SIG-M5 (cell line): Measurements from ENCODE around the gene PARL.

Source experiments
- DNase-seq: peaks from one replicate; lab custom pipeline; 2025; lab: John Stamatoyannopoulos, UW

PARL gene

DNA sequence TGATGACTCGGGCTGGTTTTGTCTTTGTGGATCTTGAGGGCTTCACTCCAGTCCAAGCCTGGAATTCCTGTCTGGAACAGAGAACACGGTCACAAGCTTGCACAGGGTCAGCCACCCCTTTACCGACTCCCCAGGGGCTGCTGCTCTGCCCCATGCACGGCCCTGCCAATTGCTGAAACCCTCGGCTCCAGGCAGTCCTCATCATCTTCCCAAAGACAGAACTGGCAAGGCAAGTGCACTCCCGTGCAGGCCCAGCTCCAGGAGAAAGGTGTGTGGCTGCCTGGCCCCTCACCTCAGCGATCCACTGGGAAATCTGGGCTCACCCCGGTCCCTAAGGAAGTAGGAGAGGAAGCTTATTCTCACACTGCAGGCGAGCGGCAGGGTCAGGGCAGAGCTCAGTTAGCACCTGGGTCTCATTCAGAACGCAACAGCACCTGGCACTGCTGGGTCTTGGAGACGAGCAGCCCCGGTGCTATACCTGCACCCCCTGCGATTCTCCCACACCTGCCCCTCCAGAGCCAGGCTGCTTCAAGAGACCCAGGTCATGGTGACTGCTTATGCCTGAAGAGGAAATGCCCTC lies 66.5 kb downstream of the PARL start:
- DNase-seq = no peak

DNA sequence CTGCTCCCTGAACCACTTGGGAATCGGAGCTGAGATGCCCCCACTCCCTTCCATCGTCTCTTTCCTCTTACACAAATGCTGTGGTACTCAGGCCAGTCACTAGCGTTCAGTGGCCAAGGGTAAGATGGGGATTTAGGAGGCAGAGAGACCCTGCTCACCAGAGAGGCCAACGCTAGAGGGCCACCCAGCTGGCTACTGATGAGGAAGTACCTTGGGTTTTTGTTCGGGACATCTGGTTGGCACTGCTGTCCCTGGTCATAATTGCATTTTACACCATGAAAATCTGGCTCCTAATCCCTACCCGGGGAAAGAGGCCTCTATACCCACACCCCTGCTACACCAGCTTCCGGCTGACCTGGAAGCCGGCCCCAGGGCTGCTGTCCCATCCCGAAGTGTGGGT lies 67.0 kb downstream of the PARL start:
- no peak for DNase-seq

DNA sequence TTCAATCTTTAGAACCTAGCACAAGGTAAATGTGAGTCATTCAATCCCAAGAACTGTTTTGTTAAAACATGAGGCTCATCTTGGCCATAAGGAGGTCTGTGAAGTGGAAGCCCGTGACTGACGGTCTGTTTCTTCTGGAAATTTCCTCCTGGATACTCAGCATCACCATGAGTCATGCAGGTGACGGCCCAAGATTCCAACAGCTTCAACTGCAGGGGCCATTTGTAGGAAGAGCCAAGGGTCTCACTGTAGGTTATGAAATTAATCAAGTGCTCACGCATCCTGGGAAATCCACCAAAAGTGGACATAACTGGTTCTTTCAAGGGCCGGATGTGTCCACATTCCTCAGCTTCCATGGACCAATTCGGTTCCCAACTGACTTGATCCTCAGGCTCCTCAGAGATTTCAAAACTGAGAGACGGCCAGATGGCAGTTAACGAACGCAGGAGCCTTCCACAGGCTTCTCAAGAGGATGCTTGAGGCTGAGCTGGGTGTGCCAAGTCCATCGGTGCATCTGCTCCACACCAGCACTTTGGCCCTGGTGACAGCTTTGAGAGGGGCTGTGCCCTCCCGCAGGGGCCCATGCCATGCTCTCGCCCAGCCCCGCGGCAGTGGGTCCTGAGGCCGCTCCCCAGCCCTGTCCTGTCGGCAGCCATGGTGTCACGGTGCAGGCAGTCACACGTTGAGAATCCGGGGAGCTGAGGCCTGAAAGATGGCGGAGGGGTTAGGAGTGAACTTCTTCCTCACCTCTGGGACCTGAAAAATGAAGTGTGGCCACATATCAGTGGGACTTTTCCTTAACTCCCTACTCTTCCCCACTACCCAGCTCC lies 67.8 kb downstream of the PARL start:
- no peak for DNase-seq

DNA sequence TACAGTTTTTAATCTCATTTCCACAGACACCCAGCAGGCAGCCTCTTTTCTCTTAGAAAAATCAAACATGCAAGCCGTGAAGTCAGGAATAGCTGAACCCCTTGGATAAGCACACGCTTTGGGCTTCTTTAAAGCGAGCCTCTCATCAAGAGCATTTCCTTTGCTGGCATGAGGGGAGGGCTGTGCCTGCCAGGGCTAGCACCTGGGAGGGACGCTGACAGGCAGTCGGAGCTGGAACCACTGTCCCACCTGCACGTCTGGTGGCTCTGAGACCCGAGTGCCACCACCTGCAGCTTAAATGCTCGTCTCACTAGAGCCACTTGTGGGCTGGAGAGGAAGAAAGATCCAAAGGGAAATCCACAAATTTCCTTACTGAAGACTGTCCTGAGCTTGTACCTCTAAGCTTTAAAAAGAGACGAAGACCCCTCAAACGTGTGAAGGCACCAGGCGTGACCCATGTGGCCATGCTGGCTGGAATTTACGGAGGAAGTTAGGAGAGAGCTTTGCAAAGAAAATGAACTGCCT lies 68.7 kb downstream of the PARL start:
- DNase-seq = no peak

DNA sequence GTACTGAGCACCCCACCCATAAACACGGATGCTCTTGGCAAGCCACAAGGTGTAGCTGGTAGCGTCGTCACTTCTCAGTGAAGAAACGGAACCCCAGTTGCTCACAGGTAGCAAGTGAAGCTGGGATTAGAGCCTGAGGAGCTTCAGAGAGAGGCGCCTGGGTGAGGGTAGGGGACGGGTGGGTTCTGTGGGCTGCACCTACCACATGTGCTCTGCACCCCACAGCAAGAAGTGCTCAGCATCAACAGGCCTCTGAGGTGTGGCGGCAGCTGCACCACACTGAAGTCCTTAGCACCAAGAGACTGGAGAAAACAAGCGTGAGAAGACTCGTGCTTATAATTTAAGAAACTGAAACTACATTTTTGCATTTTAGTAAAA lies 69.1 kb downstream of the PARL start:
- no peak for DNase-seq

DNA sequence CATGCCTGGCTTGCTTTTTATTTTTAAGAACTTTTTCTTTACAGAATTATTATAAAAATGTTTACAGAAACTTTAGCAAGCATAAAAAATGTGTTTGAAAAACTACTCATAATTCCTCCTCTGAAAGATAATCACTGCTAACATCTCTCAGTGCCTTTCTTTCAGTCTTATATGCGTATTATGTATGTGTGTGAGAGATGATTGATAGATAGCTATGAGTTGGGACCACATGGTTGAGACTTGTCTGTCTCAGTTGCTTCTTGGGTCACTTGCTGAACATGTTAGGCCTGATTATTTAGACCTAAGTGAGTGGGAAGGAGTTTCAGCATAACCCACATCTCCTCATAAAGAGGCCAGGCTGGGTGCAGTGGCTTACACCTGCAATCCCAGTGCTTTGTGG lies 70.4 kb downstream of the PARL start:
- DNase-seq = no peak

DNA sequence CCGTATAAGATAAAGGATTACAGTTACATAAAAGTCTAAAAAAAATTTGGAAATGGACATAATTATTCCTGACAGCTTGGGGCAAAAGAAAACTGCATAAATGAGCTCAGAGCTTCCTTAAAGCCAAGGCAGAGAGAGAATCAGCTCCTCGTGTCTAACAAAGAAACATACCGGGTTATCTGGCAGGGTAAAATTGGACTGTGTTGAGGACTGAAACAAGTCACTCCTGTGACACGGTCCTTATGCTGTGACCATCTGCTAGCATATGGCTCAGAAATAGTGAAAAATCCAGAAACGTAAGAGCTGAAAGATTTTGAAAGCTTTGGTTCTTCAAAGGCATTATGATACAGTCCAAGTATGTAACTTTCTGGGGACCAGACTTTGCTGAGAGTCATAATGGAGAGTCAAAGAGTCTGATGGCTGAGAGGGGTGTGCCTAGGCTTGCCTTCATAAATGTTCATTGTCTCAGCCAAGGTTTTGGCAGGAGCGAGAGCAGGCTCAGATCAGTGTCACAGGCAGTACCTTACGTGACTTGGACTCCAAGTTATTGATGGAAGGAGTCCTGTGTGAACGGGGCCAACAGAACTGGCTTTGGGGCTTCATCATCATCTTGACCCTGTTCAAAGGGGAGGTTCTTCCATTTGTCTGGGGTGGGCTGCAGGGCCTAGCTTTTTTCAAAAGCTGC lies 71.8 kb downstream of the PARL start:
- no peak for DNase-seq

DNA sequence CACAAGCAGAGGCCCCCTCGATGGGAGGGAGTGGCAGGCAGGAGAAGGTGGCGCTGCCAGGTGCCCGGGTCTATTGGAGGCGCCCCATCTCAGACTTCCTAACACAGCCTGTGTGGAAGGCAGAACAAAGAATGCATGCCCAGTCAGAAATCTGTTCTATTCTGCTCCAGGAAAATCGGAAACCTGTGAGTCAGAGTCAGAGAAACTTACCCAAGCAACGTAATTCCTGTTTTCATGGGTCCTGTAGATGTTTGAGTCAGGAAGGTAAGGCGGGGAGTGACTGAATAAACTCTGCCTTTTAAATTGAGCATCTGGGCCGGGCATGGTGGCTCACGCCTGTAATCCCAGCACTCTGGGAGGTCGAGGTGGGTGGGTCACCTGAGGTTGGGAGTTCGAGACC lies 73.0 kb downstream of the PARL start:
- no peak for DNase-seq

DNA sequence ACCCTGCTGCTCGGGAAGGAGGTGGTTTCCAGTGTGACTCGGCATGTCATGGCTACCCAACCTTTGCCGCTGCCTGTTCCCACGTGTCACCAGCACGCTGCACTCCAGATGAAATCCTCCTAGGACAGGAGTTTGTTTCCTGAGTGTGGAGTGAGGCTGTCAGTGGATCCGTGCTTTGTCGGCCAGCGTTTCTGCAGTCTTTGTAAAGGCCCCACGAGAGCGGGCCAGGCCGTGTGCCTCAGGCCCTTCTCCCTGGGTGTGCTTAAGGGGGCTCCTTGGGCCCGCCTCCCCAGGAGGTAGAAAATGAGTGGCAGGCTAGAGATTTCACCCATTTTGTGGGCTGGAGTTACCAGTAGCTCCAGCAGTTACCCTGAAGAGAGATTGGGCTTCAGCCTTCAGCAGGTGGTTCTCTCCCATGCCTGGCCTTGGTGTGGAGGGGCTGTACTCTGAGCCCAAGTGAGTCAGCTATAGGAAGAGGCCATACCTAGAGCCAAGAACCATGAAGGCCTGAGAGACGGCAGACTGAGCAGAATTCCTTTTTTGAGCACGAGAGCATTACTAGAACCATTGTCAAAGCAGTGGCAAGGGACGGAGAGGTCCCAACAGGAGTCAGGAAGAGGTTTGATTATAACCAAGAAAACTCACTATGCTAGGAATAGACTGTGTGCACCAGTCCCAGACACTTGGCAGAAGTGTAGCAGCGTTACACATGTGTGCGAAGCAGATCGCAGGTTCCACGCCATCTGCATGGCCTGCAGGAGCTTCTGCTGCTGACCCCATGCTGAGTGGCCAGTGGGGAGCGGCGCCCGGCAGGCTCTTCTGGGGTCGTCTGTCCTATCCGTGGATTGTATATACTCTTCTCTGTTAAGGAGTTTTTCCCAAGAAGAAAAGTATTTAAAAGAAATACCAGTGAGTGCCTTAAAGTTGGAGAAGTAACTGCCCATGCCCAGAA lies 73.8 kb downstream of the PARL start:
- no peak for DNase-seq

DNA sequence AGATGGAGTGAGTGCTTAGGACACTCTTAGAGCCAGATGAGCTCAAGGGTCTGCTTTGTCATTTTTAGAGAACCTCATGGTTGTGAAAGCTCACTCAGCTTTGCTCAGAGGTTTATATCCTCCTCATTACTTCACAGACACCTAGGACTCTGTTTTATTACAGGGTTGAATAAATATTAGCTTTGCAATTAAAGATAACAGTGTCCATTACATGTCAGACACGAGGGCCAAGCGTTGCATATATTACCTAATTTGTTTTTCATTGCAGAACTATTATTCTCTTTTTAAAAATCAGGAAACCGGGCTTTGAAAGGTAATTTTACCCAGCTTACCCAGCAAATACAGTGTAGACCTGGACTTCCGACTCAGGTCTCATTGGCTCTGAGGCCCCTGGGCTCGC lies 75.4 kb downstream of the PARL start:
- no peak for DNase-seq

DNA sequence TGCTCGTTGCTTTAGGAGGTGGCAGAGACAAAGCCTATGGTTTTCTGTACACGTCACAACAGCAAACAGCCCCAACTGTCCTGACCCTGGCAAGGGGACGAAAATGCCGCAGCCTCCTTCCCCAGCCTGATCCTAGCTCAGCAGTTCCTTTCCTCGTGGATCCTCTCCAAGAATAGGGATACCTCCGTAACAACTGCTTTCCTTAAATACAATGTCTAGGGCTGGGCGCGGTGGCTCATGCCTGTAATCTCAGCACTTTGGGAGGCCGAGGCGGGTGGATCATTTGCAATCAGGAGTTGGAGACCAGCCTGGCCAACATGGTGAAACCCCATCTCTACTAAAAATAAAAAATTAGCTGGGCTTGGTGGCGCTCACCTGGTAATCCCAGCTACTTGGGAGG lies 76.3 kb downstream of the PARL start:
- no peak for DNase-seq

DNA sequence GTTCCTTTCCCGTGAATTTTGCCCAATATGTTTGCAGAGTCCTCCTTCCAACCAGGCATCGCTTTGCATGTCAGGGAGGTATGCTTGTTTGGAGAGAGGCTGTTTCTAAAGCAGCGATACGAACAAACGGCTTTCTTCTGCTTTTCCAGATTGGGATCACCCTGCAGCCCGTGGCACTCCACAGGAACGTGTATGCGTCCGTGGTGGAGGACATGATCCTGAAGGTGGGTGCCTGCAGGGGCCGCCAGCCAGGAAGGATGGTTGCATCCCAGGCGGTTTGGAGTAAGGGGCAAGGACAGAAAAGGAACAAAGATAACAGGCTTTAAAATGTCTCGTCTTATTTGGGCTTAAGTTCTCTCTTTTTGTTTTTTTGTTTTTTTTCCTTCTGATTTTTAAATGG lies 76.8 kb downstream of the PARL start:
- DNase-seq = no peak

DNA sequence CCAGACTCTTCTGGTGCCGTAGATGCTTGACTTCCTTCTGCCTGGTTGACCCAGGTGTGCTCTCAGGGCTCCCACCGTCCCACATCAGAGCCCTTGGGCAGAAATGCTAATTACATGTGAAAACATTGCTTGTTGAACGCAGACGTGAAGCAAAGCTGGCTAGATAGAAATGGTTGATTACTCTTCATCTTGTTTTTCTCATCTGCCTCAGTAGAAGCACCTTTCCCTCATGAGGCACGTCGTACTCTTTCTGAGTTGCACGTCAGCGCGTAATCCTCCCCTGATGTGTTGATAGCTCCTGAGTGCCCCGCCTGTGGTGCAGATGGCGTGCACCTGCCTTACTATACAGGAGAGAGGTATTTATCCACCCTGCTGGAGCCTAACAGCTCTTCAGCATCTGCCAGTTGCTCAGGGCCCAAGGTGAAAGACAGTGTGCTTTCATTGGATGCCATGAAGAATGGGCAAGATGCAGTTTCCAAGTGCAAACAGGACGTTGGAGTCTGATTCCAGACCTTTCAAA lies 77.4 kb downstream of the PARL start:
- no peak for DNase-seq

DNA sequence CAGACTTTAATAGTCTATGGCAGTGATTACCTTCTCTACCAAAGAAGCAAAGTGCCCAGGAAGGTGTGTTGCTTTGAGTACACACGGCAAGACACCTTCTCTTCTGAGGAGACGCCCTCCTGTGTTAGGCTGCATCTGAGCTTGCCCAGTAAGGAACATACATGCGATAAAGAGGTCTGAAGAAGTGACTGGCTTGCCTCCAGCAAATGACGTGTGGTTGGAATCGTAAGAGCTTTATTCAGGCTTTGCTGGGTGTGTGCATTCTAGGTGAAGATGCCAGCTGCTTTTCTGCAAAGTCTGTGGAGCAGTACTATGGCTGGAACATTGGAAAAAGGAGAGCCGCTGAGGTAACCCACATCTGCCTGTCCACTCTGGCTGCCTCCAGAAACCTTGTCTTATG lies 81.7 kb downstream of the PARL start:
- no peak for DNase-seq

DNA sequence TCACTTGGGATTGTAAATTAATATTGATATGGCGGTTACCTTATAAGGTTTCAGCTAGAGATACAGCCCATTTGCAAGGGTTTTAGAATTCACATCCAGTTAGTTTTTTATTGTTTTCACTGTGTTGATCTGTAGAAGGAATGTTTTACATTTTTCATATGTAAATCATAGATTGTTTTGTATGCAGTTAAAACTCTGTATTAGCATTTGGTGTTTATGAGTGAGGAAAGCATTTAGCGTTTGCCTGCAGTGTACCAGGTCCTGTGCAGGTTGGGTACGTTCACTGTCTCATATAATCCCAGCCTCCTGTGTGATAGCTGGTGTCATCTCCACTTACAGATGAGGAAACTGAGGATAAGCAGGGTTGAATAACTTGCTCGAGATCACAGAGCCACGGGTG lies 83.1 kb downstream of the PARL start:
- no peak for DNase-seq

DNA sequence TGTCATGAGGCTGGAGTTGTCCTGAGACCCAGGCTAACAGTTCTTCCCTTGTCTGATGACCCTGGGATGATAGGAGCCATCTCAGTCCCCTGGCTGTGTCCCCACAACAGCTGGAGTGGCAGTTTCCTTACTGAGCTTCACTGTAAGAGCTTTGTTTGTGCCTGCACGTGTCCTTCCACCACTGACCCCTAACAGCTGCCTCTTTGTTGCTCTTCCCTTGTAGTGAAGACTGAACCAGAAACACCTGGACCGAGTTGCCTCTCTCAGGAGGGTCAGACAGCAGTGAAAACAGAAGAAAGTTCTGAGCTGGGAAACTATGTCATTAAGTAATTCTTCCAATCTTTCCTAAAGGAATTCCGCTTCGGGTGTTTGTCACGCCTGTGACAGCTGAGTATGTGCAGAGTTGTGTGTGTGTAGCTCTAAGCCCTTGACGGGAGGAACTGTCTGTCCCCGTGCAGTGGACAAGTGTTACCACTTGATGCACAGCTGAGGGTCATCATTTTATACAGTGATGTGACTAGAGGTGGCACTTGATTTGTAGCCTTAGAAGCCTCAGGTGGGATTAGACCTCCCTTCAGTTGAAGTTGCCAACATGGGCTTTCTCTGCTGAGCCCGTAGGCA lies 84.3 kb downstream of the PARL start:
- DNase-seq = no peak

DNA sequence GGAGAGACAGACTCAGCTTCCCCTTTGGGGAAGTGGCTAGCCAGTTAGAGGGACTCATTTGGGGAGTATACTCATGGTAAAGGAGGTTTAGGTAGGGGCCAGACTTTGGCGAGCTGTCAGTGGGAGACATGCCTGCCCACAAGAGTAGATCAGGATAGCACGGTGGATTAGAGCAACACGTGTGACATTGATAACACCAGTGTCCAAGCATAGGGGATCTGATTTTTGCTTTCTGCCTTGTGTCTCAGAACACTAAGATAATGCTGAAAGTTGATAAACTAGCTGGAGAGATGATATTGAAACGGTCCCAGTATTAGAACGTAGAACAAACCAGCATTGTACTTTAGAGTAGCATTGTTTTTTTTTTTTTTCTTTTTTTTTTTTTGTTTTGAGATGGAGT lies 85.2 kb downstream of the PARL start:
- no peak for DNase-seq

DNA sequence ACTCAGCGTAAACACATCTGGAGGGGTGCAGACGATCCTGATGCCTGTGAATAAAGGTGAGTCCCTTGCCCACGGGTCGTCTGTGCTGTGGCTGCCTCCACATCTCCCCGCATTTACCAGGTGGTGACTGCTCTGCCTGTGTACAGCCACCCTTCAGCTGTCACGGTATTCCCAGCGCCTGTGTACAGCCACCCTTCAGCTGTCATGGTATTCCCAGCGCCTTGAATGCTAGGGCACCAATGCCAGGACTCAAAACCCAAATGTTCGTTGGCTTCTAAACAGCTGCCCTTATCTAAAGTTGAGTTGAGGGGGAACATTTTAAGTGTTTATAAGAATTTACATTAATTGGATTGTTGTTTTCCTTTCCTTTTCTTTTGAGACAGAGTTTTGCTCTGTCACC lies 86.7 kb downstream of the PARL start:
- DNase-seq = no peak

DNA sequence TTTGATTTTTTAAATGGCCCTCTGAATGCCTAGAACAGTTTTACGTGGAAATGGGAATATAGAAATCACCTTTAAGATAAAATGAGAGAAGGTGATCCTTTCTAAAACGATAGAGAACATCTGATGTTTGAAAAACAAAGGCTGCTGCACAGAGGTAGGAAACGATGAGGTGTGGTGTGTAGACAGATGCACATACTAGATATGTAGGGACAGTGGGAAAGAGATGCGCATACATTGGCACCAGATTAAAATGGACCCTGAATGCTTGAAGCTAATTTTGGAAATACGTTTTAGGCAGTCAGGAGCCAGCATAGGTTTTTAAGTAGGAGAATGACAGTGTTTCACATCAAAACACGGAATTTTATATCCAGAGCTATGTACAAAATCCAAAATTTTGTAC lies 88.3 kb downstream of the PARL start:
- no peak for DNase-seq

DNA sequence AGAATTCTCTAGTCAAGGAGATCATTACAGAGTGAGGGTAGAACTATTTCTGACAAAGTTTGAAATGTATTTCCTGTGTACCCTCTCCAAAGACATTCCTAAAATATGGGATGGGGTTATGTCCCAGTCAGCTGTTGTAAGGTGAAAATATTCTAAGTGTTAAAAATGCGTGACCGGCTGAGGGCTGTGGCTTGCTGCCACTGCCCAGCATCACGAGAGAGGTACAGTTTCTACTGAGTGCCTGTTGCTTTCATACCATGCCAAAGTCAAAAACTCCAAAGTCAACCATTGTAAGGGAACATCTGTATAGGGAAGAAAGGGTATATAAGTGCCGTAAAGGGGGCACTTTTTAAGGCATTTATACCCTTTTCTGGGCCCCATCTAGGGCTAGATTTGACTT lies 90.2 kb downstream of the PARL start:
- no peak for DNase-seq

DNA sequence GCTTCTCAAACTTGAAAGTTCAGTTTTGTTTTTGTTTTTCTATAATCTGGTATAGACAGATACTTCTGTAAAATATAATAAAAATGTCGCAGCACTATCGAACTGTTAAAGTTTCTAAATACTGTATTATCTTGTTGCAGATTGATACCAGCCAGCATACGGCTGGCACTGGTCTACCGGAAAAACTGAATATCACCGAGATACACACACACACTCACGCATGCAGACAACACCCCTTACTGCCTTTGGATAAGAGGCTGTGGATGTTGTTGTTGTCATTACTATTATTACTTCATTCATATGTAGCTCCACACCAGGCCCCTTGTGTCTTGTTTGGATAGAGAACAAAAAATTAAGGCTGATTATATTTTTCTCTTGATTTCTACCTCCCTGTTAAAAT lies 91.7 kb downstream of the PARL start:
- no peak for DNase-seq
